ENCODE measurements around the gene GKN2.
A peak's percentile ranks its signal among the peaks of the same experiment; 100 is the strongest.
"Not testable (repeated sequence)": the region's sequence is repeated elsewhere in the genome, so short reads cannot be mapped to it uniquely, and the experiment has no call there.

Gene GKN2

DNA sequence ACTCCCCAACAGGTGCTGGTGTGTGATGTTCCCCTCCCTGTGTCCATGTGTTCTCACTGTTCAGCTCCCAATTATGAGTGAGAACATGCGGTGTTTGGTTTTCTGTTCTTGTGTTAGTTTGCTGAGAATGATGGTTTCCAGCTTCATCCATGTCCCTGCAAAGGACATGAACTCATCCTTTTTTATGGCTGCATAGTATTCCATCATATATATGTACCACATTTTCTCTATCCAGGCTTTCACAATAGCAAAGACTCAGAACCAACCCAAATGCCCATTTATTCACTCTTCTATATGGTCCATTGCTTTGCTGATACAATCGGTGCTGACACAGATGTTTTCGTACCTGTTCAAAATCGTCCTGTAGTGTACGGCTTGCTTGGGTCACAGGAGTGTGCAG, 2.7 kb upstream of the GKN2 start:
- not testable (repeated sequence) for DNase-seq

DNA sequence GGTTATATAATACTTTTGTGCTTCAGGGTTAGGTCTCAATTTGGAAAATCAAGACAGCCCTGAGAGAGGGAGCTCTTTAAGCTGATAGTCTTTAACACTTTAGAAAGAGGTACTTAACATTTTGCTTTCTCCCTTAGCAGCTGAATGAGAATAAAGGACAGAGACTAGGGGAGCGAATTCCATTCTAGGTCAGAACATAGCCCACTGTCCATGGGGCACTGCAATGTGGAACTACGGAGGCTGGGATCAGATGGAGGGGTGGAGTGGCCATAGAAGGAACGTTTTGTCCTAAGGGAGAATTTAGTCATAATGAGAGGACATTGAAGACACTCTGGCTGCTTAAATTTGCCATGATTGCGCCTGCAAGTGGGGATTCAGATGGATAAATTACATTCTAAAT, 794 bp downstream of the GKN2 start:
- no peak for DNase-seq

DNA sequence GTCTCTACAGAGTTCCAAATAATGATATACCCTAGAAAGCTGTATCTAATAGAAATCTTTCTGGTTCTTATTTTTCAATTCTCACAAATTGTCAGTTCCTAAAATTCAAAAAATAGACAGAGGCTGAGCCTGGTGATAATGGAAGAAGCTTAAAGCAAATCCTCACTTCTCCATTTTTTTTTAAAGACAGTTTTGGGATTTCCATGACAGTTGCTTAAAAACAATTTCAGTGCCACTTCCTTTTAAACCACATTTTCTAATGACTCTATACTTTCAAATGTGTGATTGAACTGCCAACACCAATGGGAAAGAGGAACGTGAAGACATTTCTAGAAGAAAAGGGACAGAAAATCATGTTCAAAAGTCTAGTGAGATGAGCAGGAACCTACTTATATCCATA, 4.0 kb downstream of the GKN2 start:
- no peak for DNase-seq

DNA sequence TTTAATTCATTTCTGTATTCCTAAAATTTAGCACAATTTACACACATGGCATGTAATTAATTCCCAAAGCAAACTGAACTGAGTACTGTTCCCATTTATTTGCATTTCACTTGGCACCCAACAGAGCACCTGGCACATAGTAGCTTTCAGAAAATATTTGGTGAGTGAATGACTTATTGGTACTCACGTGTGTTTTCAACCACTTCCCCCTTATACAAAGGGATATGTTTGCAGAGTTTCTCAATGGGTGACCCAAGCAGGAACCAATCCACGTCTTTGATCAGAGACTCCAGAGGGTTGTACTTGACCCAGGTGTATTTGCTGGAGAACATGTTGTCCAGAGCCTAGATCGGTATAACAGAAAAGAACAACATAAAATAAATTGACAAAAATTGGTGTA, 6.6 kb downstream of the GKN2 start:
- no peak for DNase-seq

DNA sequence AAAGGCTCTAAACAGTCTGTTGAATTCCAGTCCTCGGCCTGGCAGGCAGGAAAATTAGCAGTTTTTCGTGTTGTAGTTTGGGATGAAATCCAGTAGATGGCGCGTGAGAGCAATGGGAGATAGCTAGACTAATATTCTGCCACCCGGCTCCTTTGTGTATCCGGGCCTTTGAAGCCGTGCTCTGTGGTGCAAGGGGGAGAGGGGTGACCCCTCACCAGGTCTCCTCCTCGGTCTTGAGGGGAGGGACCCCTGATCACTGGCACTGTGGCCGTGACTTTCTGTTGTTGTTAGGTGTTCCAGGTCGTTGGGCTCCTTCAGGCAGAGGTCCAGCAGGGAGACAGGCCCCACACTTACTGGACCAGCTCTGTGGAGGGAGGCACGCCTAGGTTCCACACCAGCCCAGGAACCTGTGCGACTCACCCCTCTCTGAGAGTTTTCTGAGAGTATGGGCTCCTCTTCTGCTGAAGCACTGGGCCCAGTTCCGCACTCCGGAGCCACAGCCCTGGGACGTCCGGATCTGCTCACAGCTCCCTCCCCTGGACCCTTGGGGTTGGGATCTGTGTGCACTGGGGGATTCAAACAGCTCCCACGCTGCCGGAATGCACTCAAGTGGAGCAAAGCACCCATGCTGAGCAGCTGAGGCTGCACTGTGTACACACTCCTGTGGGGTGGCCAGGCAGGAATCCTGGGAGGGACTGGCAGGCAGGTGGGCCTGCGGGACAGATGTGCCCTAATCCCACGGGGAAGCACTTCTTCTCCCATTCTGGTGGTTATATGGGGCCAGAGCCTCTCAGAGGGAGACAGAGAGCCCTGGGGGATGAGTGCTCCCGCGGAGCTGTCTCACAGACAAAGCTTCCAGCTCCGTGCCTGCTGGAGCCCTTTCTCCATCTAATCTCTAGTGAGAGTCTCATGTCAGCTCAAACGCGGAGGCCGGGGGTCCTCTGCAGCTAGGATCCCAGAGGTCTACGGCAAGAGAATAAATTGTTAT, 8.8 kb downstream of the GKN2 start:
- peak; percentile 19 for DNase-seq

DNA sequence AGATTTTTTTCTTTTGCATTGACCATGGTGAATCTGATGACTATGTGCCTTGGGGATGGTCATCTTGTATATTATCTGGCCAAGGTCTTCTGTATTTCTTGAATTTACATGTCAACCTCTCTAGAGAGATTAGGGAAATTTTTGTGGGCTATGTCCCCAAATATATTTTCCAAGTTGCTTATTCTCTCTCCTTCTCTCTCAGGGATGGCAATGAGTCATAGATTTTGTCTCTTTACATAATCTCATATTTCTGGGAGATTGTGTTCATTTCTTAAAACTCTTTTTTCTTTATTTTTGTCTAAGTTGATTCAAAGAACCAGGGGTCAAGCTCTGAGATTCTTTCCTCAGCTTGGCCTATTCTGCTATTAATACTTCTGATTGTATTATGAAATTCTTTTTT, 9.9 kb downstream of the GKN2 start:
- DNase-seq = no peak

DNA sequence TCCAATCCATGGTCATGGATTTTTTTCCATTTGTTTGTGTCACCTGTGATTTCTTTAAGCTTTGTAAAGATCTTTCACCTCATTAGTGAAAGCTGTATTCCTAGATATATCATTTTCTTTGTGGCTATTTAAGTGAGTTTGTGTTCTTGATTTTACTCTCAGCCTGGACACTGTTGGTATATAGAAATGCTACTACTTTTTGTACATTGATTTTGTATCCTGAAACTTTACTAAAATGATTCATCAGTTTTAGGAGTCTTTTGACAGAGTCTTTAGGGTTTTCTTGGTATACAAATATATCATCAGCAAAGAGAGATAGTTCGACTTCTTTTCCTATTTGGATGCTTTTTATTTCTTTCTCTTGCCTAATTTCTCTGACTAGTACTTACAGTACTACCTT, 12.3 kb downstream of the GKN2 start:
- DNase-seq = no peak

DNA sequence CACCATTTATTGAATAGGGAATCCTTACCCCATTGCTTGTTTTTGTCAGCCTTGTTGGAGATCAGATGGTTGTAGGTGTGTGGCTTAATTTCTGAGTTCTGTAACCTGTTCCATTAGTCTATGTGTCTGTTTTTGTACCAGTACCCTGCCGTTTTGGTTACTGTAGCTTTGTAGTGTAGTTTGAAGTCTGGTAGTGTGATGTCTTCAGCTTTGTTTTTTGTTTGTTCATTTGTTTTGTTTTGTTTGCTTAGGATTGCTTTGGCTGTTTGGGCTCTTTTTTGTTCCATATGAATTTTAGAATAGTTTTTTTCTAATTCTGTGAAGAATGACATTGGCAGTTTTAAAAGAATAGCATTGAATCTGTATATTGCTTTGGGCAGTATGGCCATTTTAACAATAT, 12.7 kb downstream of the GKN2 start:
- no peak for DNase-seq

DNA sequence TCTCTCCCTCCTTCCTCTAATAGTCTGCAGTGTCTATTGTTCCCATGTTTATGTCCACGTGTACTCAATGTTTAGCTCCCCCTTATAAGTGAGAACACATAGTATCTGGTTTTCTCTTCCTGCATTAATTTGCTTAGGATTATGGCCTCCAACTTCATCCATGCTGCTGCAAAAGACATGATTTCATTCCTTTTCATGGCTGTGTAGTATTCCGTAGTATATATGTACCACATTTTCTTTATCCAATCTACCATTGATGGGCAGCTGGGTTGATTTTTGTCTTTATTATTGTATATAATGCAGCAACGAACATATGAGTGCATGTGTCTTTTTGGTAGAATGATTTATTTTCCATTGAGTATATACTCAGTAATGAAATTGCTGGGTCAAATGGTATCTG, 13.8 kb downstream of the GKN2 start:
- no peak for DNase-seq

DNA sequence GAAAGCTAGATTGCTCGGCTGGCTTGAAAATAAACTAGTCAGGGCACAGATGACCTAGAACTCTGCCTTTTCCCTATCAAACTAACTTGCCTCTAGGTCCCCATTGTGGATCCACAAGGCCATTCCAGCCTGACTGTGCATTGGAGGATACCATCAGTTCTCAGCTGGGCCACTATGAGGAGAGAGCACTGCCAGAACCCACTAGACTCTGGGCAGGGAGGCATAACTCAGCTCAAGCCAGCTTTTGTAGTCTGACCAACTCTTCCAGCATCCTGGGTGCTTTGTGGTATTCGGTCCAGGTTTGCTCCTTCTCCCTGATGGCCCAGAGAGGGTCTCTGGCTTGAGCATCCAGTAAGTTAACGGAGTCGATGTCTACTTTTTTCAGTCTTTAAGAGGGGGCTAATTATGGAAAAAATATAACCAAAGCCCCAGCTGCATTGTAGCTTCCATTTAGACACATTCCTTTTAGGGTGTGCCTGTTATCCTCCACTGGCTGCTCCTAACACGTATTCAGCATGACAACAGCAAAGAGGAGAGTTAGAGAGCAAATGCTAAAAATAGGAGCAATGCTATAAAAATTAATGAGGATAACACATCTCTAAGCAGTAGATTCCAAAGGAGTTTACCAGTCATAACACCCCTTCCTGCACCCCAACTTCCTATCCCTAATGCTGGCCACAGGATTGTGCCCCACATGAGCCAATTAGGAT, 15.2 kb downstream of the GKN2 start:
- DNase-seq = no peak

DNA sequence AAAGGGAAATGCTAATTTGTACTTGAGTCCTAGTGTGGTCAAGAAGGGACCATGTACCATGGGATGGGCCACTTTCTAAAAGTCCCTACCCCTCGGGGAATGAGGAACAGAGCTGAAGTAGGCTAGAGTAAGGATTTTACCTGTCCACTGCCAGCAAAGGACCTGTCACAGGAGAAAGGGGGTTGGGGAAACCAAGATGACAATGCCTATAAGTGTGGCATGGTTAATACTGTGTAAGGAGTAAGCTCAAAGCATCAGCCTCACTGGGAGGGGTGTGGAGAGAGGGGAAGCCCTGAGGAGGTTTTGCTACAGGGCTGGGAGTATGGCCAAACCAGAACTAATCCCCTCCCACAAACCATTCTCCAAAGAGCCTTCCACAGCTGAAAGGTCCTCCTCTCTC, 15.8 kb downstream of the GKN2 start:
- DNase-seq = no peak

DNA sequence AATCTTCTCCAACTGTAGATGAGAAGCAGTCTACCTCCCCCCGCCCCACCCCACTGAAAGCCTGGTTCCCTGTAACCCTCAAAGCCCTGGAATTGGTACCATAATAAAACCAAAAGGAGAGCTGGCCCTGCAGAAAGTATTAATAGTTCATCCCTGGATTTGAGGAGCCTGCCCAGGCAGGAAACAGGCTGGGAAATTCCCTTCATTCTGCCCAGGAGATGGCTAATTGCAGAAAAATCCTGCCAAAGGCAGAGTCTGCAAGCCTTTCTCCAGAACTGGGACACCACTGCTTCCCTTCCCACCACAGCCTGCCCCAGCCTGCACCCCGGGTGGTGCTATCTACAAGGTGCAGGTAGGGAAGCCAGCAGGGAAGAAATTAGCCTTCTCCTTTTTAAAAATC, 16.3 kb downstream of the GKN2 start:
- no peak for DNase-seq

DNA sequence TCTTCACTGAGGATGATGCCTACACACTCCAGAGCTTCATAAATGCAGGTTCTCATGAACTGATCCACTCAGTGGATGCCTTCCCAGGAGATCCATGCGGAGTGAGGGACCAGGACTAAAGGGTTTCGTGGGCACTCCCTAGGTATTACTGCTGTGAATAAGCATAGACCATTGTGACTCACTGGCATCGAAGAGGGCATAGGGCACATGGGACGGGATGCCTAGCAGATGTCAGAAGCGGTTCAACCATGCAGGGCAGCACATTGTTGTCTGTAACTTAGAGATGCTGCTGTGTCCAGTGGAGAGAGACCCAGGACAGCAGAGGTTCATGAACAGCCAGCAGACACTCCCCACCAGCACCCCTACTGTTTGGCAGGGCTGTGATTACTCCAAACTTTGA, 17.2 kb downstream of the GKN2 start:
- DNase-seq = no peak

DNA sequence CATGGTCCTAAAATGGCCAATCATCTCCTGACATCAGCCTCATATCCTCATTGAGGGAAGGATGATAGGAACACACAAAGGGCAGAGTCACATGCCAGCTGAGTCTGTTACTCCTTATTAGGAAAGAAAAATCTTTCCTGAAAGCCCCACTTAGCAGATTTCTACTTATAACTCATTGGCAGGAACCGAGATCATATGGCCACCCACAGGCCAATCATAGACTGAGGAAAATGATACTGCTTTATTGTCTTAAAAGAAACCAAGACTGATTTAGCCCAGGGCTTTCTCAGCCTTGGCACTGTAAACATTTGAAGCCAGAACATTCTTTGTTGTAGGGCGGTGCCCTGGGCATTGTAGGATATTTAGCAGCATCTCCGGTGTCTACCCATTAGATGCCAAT, 18.7 kb downstream of the GKN2 start:
- no peak for DNase-seq

DNA sequence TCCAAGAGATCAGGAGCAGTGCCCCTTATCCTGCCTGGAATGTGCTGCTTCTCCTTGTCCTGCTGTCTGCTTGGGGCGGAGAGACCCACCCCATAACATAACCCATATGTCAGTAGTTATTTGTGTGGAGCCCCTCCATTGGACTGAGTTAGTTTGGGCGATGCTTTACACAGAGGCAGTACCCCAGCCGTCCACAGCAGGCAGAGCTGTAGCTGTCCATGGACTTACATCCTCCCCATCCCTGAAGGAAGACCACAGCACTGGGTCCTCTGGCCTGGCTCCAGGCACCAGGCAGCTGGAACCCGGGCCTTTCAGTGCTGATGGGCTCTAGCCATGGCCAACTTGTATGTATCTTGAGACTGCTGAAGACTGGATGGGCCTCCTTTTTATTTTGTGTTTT, 20.3 kb downstream of the GKN2 start:
- no peak for DNase-seq

DNA sequence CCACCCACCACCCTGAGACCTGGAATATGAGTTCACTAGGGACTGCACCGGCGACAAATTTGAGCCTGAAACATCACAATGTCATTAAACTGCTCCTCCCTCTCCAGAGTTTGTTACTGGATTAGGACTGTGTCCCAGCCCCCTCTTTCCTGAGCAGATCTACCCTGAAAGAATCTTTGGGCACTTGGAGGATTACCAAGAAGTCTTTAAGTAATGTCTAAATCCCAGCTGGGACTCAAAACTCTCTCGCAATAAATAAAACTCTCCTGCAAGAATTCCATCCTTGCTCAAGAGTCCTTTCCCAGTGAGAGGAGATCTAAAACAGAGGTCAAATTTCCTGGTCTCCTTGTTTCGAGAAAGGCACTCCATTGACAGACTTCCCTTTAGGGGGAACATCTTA, 20.9 kb downstream of the GKN2 start:
- no peak for DNase-seq

DNA sequence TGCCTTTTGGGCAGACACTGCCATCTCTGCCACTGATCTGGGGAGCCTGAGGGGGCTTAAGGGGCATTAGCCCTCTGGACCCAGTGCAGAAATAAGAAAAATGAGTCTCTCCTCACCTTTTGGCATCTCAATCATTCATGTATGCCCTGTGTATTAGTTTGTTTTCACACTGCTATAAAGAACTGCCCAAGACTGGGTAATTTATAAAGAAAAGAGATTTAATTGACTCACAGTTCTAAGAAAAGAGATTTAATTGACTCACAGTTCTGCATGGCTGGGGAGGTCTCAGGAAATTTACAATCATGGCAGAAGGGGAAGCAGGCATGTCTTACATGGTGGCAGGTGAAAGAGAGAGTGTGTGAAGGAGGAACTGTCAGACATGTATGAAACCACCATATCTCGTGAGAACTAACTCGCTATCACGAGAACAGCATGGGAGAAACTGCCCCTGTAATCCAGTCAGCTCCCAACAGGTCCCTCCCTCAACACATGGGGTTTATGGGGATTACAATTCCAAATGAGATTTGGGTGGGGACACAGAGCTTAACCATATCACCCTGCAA, 21.5 kb downstream of the GKN2 start:
- no peak for DNase-seq

DNA sequence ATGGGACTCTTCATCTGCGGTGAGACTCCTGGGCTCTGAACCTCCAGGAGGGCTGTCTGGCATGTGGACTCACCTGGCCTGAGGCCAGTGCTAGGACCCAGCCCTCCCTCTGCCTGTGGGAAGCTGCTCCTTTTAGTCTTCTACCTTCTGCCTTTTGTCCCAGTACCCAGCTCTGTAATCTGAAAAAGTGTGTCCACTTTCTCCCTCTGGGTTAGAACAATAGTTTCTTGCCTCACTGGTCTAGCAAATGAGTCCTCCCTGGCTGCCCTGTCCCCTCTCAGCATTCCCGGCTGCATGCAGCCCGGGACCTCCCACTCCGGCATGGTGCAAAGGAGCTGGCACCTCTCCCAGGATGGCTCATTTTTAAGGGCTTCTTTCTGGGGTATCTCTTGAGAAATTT, 25.9 kb downstream of the GKN2 start:
- no peak for DNase-seq

DNA sequence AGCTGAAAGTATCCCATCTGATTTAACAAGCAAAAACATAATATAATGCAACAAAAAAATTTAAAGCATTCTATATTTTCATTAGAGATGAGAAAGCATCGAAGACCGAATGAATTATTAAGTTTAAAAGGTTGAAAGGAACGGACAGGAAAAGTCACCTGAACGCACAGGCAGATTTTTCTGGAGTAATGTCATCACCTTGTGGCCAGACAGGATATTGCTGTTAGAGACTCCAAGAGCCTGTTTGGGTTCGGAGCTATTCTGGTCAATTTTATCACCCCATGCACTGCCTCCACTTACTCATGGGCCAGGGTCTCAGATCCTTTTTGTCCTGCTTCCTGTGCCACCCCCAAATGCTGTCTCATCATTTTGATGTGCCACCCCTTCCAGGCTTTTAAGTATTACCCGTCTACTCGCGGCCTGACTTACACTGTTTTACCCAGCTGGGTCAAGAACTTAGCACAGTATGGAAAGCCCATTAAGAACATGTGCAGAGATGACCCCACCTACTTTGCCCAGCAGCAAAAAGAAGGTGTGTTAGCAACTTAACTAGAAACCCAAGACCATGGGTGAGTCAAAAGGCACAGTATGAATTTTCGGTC, 27.3 kb downstream of the GKN2 start:
- no peak for DNase-seq

DNA sequence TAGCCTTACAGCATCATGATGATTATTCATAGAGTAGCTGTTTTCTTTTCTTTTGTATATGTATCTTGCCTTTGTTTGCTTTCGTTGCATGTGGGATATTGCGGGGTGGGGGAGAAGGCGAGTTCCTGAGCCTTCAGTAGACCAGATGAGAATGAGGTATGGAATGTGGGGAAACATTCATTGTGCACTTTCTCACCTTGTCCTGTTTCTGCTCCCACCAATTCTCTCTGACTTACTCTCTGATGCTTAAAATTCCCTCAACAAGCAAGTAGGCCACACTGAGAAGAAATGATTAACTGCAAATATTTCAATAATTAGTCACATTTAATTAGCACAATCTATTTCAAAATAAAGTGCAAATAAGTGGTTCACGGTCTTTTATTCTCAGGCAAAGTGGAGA, 31.0 kb downstream of the GKN2 start:
- no peak for DNase-seq

DNA sequence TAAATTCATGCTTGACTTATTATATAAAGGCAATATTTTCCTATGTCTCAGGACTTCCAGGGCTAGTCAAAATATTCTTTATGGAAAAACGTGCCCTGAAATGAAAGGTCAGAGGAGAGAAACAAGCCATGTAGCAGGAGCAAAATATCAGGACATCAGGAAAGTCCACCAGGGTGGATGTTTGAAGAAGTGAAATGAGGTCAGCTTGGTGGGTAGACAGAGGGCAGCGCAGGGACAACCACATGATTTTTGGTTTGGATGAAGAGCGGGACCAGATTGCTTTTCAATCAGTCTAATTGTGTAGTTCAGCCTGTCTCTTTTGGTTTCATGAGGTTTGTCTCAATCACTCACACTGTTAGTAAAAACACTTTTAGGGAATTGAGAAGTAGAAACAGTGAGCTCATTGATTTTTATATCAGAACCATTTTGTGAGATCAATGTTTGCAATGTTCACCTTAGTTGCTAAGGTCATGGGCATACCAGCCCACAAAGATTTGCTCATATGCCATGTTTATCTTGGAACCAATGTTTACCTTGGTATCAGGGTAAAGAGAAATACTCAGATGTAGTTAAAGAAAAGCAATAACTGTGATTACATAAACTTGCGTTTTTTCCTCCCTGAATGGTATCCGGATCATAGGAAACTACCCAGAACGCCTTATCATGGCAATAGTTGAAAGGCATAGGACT, 32.1 kb downstream of the GKN2 start:
- DNase-seq = no peak

DNA sequence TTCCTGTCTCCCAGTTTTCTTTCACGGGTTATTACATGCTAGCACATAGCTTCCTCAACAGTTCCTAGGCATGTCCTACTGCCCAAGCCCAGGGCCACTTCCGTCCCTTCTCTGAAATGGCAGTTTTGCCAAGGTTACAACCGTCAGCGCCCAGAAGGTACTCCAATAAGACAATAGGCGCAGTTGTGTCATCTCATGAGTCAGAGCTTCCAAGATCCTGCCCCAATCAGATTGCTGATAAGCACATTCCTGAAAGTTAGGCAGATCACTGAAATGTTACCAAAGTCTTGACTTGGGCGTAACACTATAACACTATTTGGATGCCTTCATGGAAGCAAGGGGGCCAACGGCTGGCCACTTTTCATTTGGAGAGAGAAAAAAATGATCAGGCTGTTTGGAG, 34.2 kb downstream of the GKN2 start:
- DNase-seq = no peak

Data from GOT3 (cell line).